ENCODE results near the gene MB.

DNA sequence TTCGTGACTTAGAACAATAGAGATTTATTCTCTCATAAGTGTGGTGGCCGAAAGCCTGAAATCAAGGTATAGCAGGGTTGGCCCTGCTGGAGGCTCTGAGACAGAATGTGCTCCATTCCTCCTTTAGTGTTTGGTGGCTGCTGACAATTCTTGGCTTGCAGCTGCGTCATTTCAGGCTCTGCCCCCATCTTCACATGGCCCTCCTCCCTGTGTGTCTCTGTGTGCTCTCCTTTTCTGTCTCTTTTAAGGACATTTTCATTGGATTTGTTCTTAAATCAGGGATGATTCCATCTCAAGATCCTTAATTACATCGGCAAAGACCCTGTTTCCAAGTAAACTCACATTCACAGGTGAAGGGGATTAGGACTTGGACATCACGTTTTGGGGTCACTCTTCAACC is 20.9 kb upstream of the MB start:
- TF ChIP-seq CREB5 (CRISPR knock-in tag; IDR thresholded peaks at IDR 0.05; ENCODE audit: low read depth): no peak
- TF ChIP-seq ZFP30 (CRISPR knock-in tag; IDR thresholded peaks at IDR 0.05): no peak
- TF ChIP-seq, protein P1, sequence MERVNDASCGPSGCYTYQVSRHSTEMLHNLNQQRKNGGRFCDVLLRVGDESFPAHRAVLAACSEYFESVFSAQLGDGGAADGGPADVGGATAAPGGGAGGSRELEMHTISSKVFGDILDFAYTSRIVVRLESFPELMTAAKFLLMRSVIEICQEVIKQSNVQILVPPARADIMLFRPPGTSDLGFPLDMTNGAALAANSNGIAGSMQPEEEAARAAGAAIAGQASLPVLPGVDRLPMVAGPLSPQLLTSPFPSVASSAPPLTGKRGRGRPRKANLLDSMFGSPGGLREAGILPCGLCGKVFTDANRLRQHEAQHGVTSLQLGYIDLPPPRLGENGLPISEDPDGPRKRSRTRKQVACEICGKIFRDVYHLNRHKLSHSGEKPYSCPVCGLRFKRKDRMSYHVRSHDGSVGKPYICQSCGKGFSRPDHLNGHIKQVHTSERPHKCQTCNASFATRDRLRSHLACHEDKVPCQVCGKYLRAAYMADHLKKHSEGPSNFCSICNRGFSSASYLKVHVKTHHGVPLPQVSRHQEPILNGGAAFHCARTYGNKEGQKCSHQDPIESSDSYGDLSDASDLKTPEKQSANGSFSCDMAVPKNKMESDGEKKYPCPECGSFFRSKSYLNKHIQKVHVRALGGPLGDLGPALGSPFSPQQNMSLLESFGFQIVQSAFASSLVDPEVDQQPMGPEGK (CRISPR knock-in tag; IDR thresholded peaks at IDR 0.05; ENCODE audit: borderline replicate concordance): no peak
- TF ChIP-seq ZNF8 (CRISPR knock-in tag; IDR thresholded peaks at IDR 0.05): no peak
- no peak for TF ChIP-seq POU6F1 (CRISPR knock-in tag; IDR thresholded peaks at IDR 0.05; ENCODE audit: borderline replicate concordance, low read depth)
- TF ChIP-seq BACH2 (CRISPR knock-in tag; IDR thresholded peaks at IDR 0.05; ENCODE audit: borderline replicate concordance): no peak
- no peak for TF ChIP-seq ISL1 (CRISPR knock-in tag; IDR thresholded peaks at IDR 0.05)
- no peak for TF ChIP-seq ARNTL (CRISPR knock-in tag; IDR thresholded peaks at IDR 0.05; ENCODE audit: borderline replicate concordance, low read depth)
- no peak for TF ChIP-seq CSDC2 (CRISPR knock-in tag; IDR thresholded peaks at IDR 0.05)
- no peak for TF ChIP-seq PPARA (CRISPR knock-in tag; IDR thresholded peaks at IDR 0.05; ENCODE audit: borderline replicate concordance)

All from SK-N-SH treated with all-trans-retinoic acid at 6 μM for 48 hours (cell line).